Mammary epithelial cell (primary cell): ENCODE data around the gene RDM1.

Source experiments
- EZH2 ChIP-seq: IDR thresholded peaks from 2 replicates; pipeline ENCODE4 v1.6.1; 2012; ENCODE audit warnings: low read length, inconsistent platforms, borderline replicate concordance
- TF ChIP-seq, protein P1 (sequence below), 2 donors: IDR thresholded peaks in 1 of 2; conservative IDR thresholded peaks in 1 of 2; 2 replicates each; pipeline ENCODE4 v1.5.1; 2011 to 2012; ENCODE audit warnings: inconsistent platforms in 2 of 2, low read length in 2 of 2, mild to moderate bottlenecking in 2 of 2, control low read depth in 1 of 2, low read depth in 1 of 2; ENCODE audit not compliant: insufficient read depth in 1 of 2; ENCODE audit errors: extremely low read depth in 1 of 2

DNA sequence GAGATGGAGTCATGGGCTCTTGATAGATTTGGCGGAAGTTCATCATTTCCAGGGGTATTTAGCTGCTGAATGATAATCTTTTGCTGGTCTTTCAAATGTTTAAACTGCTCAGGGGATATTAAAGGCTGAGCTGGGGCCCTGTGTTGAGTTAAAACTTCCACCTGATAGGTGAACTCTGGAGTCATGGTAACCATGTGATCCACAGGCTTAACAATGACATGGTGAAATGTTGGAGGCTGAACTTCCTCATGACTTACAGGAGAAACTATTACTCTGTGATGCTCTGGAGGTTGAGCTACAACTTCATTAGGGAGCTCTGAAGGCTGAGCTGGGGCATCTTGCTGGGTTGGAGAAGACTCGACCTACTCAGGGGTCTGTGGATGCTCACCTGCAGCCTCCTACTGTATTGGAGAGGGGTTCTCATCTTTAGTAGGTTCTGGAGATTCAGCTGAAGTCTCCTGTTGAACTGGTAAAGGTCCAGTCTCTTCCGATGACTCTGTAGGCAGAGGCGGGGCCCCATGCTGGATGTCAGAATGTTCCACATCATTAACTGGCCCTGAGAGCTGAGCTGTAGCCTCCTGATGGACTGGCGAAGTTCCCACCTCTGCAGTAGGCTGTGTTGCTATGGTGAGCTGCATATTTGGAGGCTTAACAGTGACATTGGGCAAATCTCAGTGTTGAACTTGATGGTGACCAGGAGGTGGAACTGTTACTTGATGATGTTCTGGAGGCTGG is 24.2 kb downstream of the RDM1 start:
- TF ChIP-seq, protein P1, sequence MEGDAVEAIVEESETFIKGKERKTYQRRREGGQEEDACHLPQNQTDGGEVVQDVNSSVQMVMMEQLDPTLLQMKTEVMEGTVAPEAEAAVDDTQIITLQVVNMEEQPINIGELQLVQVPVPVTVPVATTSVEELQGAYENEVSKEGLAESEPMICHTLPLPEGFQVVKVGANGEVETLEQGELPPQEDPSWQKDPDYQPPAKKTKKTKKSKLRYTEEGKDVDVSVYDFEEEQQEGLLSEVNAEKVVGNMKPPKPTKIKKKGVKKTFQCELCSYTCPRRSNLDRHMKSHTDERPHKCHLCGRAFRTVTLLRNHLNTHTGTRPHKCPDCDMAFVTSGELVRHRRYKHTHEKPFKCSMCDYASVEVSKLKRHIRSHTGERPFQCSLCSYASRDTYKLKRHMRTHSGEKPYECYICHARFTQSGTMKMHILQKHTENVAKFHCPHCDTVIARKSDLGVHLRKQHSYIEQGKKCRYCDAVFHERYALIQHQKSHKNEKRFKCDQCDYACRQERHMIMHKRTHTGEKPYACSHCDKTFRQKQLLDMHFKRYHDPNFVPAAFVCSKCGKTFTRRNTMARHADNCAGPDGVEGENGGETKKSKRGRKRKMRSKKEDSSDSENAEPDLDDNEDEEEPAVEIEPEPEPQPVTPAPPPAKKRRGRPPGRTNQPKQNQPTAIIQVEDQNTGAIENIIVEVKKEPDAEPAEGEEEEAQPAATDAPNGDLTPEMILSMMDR (conservative IDR thresholded peaks at IDR 0.05 in 1 of 2, IDR thresholded peaks at IDR 0.05 in 1 of 2; ENCODE audit: extremely low read depth in 1 of 2, insufficient read depth in 1 of 2, low read depth in 1 of 2, low read length in 2 of 2), result no peak
- no peak for TF ChIP-seq EZH2
